ENCODE measurements around the gene FRMD1.

The FRMD1 gene

DNA sequence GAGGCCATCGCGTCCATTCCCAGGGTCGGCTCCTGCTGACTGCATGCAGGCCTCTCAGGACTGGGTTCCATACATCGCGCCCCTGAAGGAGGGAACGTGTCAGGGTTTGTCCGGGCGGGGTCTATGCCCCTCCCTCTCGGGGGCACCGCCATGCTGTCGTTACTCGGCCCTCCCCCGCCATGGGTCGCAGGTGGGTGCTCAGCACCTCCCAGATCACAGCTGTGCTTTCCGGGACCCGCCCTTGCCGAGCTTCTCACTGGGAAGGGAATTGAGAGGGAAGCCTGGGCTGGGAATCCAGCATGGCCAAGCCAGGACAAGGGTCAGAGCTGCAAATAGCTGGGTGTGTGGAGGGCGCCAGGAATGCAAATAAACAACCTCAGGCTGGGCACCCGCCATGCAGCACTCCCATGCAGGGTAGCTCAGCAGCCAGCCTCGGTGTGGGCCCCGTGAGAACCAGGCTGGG is at the start of gene FRMD1:
Gene FRMD1, minus strand, starts transcription at position 270 of the 463 bp plus-strand sequence. Its CDS starts 118 bp downstream, at position 152.
- DNase-seq, result no peak

DNA sequence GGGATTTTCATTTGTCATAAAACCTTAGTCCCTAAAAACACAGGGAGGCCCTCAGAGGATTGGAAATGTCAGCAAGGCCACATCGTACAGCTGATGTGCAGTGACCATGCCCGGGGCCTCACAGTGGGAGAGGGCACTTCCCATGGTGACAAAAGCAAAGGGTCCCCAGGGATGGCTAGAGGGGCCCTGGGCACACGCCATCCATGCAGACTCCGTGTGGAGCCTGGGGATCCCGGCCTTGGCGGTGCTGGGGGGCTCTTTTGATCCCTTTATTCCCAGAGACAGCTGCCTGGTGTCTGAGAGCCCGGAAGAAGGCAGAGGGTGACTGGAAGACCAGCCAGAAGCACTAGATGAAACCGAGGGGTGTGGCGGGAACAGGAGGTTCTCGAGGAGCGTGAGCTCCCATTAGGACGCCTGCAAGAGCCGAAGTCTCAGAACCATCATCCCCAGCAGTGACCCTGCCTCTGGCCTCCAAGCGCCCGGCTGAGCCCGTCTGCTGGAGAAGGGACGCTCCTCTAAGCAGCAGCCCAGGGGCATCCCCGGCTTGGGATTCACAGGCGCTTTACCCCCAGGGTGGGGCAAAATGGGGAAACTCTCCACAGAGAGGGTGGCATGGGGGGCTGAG is 49.1 kb upstream of the FRMD1 start:
- no peak for DNase-seq

DNA sequence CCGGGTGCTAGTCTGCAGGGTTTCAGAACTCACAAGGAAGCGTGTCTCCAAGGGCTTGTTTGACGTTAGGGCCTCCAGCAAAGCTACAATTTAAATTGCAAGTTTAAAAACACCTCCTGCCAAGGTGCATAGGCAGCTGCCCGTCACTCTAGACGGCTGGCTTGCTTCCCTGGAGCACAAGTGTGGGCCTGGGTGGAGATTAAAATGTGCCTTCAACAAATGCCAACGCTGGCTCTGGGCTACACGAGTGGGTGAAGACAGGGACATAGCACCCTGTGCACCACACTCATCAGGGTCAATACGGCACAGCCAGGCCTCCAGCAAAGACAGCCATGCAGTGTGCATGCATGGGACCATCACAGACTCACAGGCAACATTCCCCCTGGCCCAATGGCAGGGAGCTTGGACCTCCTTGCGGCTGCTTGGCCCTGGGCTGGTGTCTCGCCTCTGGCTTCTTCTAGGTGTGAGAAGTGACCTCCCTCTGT is 48.4 kb upstream of the FRMD1 start:
- DNase-seq, result no peak

DNA sequence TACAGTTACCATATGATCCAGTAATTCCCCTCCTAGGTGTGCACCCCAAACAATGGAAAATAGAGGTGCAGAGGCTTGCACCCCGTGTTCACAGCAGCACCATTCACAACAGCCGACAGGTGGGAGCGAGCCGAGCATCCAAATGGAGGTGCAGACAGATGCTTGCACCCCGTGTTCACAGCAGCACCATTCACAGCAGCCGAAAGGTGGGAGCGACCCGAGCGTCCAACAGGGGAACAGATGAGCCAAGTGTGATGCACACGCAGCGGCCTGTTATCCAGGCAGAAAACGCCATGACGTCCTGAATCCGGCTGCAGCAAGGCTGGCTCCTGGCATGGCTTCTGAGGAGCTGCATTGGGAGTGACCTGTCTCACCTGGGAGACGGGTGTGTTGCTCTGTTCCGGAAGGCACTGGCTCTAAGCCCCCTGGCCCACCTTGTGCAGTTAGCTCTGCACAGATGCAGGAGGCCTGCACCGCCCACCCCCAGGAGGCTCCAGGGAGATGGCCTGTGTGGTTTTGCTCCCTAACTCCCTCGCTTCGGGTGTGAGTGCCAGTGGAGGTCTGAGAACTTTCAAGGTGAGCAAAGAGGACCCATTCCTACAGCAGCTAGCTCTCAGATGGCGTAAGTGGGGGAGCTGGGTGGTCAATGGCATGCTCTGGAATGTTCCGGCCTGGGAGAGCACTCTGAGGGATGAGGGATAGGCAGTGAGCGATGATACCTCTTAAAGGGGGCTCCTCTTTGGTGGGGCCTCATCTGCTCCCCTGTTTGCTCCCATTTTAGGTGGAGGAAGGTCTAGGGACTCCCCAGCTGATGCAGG is 47.8 kb upstream of the FRMD1 start:
- no peak for DNase-seq

DNA sequence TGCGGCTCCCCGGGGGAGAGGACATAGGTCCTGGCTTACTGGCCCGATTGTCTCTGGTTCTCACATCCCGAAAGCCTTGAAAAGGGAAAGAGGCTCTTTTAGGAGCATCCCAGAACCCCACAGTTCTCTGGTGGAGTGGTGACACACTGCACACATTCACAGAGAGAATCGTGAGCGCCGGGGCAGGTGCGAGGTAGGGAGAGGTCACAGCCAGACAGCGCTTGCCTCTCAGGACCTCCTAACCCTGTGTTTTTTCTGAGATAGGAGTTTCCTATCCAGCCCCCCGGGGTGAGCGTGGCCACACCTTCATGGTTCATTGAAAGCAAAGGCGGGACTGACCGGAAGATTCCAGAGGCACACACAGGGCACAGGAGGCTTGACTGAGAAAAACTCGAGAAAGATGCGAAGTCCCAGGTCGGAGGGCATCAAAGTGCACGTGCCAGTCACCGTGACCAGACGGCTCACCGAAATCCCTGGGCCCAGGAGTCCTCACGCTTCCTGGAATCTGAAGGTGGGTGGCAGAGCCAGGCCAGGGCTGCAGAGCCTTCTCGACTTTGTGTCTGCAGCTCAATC is 46.5 kb upstream of the FRMD1 start:
- DNase-seq, result no peak

DNA sequence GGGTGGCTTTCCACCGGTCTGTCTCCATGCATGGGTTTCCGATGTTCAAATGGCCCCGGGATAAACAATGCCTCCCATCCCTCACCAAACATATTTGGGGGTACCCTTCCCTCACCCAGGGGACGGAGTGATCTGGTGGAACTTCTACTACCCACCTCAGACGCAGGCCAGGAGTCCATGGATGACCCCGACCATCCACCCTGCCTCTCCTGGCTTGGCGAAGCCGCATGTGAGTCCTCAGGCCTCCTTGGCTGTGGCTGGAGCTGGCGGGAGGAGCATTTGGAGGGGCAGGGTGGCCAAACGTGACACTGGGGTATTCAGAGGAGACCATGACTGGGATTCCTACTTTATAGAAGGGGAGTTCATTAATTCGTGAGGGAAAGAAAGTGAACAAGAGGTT is 45.9 kb upstream of the FRMD1 start:
- no peak for DNase-seq

DNA sequence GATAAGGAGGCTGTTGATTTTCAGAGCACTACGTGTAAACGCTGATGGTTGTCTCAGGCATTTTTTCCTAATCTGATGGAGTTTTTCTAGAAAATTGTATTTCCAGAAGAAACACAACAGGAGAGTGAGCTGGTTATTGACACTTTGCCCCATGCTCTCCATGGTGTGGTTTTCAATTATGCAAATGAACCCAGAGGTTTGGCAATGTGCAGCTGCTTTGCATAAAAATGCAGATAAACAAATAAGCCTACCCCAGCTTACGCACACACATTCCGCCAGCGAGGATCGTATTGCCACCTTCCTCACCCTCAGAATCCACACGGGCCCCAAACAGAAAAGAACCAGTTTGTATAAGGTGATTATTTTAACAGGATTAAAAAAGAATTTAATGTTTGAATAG is 45.1 kb upstream of the FRMD1 start:
- no peak for DNase-seq

DNA sequence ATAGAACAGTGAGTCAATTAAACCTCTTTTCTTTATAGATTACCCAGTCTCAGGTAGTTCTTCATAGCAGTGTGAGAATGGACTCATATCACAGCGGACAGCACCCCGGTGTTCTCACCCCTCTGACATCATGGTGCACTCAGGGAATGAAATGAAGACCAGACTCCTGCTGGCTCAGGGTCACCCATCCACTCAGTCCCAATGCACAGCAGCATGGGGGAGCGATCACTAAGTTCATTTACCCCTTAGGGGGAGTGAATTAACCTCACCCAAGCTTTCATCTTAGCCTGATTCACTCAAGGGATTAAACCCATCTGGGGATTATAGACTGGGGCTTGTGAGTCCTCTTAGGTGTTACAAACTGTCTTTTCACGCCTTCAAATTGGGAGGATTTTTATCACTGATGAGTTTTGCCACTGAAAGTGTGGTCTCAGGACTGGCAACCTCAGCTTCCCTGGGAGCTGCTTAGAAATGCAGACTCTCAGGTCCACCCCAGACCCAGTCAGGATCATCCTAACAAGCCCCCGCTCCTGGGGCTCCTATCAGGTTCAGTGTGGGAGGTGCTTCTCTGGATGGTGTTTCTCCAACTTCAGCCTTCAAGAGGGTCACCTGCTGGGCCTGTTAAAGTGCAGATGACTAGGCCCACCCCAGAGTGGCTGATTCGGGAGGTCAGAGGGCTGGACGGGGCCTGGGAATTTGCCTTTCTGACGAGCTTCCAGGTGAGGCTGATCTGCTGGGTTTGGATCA is 44.3 kb upstream of the FRMD1 start:
- no peak for DNase-seq

DNA sequence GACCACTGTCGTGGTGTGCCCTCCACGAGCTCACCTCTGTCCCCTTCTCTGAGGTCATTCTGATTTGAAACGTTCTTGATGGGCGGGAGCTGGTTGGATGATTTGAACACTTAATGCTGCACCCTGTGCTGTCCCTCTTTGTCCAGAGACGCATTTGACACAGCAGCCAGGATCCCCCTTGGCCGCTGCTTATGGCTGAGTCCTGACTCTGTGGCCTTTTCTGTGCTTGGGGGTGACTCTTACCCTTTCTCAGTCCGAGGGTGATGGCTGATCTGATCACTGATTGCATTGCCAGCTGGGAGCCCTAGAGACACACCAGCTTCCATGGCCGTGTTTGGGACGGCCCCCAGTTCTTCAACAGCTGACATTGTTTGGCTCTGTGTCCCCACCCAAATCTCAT is 43.5 kb upstream of the FRMD1 start:
- no peak for DNase-seq

DNA sequence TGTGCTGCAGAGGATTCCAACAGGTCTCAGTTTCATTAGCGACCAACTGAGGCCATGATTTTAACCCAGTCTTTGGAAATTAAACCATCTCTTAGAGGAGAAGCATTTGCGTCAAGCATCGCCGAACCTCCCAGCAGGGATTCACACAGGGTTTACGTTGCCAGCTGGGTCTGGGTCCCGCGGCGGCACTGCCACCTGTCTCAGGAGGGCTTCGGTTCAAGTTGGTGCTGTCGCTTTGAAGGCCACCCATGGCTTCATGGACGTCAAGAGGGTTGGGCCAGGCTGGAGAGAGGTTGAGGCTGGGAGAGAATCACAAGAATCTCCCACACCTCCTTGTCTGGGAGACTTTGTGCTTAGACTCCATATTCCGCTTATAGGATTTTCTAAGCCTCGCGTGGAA is 43.0 kb upstream of the FRMD1 start:
- DNase-seq, result no peak

DNA sequence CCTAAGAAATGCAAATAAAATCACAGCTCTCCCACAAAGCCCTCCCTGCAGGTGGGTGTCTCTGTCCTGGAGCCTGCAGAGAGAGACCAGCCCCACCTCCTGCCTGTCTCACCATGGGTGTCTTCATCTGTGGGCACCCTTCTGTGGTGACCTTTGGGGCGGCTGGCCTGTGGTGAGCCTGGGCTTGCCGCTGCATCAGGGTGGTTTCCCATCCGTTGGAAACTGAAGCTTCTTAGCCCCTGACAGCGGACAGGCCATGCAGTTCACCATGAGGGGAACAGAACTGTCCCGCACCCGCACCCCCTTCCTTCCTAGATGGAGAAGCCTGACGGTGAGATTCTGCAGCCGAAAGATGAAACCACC is 42.3 kb upstream of the FRMD1 start:
- DNase-seq, result no peak

DNA sequence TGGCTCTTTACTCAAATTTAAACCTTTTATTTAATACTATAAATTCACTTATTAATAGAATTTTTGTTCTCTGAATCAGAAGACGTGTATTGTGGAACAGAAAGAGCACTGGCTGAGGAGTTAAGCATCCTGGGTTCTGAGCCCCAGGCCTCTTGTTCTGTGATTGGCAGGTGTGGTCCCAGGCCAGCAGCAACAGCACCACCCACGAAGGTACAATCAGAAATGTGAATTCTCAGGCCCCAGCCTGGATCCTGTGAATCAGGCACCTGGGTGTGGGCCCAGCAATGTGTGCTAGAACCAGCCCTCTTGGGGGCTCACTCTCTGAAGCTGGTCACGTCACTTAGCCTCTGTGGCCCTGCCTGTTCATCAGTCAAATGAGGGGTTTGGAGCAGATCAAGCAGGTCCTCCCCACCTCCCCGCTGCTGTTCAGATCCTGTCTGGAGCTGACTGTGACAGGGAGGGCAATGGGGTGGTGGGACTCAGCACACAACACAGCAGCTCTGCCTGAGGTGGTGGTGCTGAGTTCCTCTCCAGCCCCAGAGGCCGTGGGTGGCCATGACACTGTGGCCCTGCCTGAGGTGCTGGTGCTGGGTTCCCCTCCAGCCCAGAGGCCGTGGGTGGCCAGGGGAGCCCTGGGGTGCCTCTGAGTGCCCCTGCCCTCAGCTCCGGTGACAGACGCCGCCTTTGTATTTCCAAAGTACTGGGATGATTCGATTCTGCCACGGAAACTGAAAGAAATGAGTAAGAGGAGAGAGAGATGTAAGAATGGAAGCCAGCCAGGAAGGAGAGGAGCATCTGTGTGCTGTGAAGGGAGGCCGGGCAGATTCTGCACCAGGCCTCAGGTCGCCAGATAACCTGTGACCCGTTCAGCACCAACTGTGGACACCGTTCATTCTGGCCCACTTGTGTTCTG is 41.6 kb upstream of the FRMD1 start:
- no peak for DNase-seq

DNA sequence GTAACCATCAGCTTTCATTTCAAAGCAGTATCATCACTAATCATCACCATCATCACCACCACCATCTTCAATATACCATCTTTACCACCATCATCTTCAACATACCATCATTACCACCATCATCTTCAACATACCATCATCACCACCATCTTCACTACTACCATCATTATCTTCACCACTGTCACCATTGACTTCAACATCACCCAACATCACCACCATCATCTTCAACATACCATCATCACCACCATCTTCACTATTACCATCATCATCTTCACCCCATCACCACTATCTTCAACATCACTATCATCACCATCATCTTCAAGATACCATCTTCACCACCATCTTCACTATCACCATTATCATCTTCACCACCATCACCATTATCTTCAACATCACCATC is 40.5 kb upstream of the FRMD1 start:
- no peak for DNase-seq

DNA sequence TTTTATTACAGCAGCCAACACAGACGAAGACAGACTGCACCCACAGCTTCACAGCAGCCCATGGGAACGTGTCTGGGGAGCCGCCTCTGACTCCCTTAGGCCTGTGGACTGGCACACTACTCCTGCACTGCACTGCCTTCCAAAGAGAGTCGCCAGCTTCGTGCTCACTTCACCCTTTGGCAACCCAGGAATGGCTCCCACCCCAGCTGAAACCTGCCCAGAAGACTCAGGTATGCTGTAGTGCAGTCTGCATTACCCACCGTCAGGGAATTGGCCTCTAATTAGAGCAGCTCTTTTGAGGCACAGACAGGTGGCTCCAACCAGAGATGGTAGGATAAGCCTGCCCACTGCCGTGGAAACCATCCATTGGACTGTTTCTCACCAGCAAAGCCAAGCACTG is 39.9 kb upstream of the FRMD1 start:
- no peak for DNase-seq

DNA sequence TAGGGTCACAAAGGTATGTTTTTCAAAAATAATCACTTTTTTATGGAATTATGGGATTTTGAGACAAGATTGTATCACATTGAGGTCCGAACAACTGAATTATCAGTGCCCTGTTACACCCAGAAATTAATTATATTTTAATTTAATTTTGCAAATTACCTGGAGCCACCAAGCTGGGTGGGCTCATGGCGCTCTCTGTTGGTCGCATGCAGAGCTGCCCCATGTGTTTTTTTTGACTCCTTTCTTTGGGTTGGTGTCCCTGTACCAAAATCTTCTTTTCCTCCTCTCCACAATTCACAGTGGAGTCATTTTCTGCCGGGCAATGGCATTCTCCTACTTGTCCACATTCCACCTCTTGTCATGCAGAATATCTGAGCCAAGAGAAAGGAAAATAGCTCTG is 38.9 kb upstream of the FRMD1 start:
- no peak for DNase-seq

DNA sequence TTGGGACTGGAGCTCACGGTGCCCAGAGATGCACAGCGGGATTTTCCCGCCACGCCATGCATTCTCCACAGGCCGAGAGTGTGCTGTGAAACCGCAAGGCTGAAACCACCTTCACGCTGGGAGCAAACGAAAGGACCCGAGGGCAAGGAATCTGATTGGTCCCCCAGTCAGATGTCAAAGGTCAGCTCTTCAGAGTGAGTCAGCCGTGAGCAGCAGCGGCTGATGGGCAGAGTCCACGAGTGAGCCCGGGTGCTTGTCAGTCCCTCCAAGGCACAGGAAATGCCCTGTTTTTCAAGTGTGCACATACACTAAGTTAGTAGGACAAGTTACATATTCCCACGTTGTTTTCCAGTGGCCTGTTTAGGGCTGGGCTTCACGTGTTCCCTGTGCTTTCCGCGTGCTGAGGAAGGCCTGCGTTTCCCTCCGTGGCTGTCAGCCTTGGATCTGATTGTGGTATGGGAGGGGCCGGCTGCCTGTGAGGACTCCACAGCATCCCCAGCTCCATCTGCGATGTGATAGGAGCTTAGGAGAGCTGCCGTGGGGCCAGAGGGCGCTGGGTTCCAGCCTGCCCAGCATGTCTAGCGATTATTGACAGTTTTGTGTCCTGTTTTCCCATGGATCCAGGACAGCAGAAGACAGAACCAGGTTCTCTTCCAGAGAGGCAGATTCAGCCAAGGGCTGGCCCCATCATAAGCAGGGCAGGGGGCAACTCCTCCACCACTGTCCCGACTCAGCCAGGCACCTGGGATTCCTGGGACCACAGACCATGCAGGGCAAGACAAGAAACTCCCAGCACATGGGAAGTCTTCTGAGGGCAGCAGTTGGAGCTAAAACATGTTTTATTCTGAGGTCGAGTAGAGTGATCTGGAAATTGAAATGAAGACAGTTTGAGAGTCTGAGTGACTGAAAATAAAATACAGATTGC is 38.2 kb upstream of the FRMD1 start:
- DNase-seq, result no peak

DNA sequence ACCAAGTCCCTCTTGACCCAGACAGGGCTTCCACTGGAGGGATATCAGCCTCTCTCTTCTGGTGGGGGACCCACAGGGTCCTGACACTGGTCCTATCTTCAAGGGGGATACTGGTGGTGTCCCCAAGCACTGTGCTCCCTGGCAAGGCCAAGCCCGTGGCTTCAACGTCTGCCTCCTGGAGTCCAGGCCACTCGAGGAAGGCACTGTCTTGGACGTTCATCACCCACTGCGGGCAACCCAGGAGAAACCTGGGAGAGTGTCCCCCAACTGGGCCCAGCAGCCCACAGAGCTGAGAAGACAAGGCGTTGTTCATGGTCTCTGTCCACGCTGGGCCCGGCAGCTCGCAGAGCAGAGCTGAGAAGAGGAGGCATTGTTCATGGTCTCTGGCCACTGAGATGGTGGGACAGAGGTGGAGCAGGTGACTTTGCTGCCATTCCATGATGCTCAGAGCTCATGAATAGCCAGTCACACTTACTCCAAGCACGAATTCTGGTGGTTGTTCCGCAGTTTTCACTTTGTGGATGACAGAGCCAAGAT is 37.5 kb upstream of the FRMD1 start:
- DNase-seq, result no peak

DNA sequence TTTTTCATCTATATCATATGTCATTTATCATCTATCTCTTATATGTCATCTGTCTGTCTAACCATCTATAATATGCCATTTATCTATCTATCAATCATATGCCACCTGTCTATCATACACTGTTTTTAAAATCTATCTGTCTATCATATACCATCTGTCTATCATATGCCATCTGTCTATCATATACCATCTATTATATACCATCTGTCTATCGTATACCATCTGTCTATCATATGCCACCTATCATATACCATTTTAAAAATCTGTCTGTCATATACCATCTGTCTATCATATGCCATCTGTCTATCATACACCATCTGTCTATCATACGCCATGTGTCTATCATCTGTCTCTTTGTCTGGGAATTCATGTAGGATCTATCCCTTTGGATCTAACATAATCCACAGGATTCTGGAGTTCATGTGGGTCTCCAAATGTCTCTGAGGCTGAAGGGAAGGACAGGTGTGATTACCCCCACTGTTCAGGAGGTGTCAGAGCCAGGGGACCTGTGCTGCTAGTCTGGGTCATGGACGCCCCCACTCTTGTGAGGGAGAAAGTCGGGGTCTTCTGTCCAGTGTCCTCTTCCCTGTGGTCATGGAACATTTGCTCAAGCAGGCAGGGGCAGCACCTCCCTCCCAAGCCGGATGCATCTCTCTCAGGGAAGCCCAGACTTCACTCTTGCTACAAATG is 36.9 kb upstream of the FRMD1 start:
- no peak for DNase-seq

DNA sequence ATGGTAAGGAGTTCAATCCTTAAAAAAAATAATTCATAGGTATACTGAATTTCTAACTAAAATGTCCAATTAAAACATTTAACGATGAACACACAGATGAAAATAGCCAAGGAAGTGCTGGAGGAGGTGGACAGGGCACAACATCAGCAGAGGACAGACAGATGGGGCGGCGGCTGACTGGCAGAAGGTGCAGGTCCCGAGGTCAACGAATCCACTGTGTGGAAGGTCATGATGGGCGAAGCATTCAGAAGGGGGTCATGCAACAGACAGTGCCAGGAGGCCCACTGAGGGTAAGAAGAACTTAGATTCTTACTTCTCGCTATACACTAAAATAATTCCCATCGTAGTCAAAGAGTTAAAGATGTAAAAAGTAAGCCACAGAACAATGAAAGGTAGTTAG is 34.2 kb upstream of the FRMD1 start:
- no peak for DNase-seq

DNA sequence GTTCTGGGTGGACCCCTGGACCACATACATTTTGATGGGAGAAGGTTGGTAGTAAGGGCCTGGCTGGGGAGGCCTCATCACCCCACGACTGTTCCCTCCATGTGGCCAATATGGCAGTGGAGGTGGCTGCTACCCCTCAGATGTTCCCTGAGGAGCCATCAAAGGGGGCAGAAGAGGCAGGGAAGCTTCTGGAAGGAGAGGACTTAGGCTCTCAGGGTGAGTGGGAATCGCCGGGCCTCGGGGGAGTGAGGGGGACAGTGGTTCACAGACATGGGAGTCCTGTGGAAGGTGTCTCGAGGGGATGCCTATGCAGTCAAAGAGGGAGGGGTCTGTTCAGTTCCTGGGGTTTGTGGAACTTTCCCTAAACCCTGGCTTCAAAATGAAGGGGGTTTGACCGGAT is 32.9 kb upstream of the FRMD1 start:
- DNase-seq, result no peak

Measured in kidney glomerular epithelial cell (primary cell).